HTERT RPE-1 (cell line): ENCODE measurements around the gene DEAF1.

Source experiments
- in situ Hi-C: fragments of 300-500 bp; cut with MboI; formaldehyde crosslinking; loops from 4 replicates; pipeline ENCODE4 v1.14.3; 2020; ENCODE audit warnings: low sequenced_read_pairs

DEAF1 gene

DNA sequence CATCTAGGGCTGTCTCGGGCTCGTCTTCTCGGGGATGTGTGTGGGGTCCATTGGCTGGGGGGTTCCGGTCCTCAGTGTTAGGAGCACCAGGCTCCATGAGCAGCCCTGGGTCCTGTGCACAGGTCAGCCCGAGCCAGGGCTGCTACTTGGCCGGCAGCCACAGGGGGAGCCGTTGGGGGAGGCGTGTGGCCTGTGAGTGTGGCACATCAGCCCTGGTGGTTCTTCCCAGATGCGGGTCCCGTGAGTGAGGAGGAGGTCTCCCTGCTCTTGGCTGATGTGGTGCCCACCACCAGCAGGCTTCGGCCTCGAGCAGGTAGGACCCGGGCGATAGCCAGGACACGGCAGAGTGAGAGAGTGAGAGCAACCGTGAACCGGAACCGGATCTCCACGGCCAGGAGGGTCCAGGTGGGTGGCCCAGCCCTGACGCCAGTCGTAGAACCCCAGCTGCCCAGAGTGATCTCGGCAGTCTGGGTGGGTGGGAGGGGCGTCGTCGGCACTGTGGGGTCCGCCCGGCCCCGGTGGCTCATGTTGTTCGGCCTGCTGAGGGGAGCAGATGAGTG, 97.8 kb downstream of the DEAF1 start:
- in situ Hi-C loops = no loop called here

- in situ Hi-C loops = no loop called here
Observed at GRCh38 chr11:596374-596773, 98.6 kb downstream of the DEAF1 start.

- in situ Hi-C loops = no loop called here
Observed at GRCh38 chr11:595400-595799, 99.6 kb downstream of the DEAF1 start.
